ENCODE measurements around the gene DYRK1B. TPM values are rescaled to one million over a fixed set of nuclear protein-coding genes. Genes with fewer than 3 reads are reported as not detected.

Gene DYRK1B
- total RNA-seq, 1 experiment from 2014 or later: 16.0 TPM

DNA sequence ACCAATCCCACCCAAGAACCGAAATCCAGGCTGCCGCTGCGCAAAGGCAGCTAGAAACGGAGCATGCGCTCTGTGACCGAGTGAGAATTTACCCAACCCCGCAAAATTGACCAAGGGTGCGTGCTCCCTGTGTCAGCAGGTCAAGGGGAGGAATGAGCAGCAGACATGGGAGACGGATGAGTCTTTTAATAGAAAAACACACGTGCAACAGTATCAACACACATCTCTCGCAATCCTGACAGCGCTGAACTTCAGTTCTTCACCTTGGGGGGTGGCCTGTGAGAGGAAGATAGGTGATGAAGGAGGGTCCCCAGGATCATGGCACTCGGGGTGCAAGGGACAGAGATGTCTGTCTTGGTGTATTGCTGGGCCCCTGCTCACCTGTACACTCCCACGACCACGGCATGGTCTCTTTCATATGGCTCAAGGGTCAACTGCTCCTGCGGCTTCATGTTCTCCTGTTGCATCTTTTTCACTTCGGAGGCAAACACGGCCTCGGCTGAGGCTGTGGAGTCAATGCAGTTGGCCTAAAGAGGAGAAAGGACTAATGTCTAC is 402 bp upstream of the DYRK1B start:
- no peak overlapping the region for H3K27ac ChIP-seq (ENCODE audit: low read depth, low read length, poor library complexity, severe bottlenecking)
- POLR2A ChIA-PET (ENCODE audit: low non-redundant PET): interaction anchor here (0.6 to 0.8 kb wide), 5 partner anchors 12 to 443 kb away, joined by 3 to 17 read pairs (median 12); partner anchors contain the start of genes FBL and MED29
- H3K4me3 ChIP-seq (ENCODE audit: low read depth, low read length, poor library complexity, severe bottlenecking): peak overlapping the region; percentile 93

GRCh38 chr19:39833160-39833463 is 850 bp downstream of the DYRK1B start:
- no peak for TF ChIP-seq EZH2 (IDR thresholded peaks at IDR 0.05; ENCODE audit: borderline replicate concordance, low read depth, low read length, poor library complexity, severe bottlenecking)
- no peak for TF ChIP-seq CTCF (conservative IDR thresholded peaks at IDR 0.05; ENCODE audit: low read depth, low read length)
- Histone ChIP-seq H3K4me3 (ENCODE audit: low read depth, low read length, poor library complexity, severe bottlenecking) (peak overlapping the region; percentile 93), H3K4me1 (ENCODE audit: insufficient read depth, low read length, poor library complexity, severe bottlenecking) (peaks cover 9% of the 10 kb centered on the region), H3K27me3 (replicated peaks; ENCODE audit: insufficient read depth, low read depth, low read length, poor library complexity) (no peaks in the 10 kb centered on the region), H3K9me3 (ENCODE audit: low read depth, low read length, poor library complexity, severe bottlenecking) (no peaks in the 10 kb centered on the region), H3K36me3 (ENCODE audit: insufficient read depth, low read length, poor library complexity, severe bottlenecking) (peaks cover 51% of the 10 kb centered on the region), H3K27ac (ENCODE audit: low read depth, low read length, poor library complexity, severe bottlenecking) (peak overlapping the region; percentile 91)
- POLR2A ChIA-PET (ENCODE audit: low non-redundant PET): interaction anchor here (0.6 kb wide), 1 partner anchor 536 kb away, joined by 3 read pairs; no protein-coding TSS in a partner anchor
- BruUV-seq (replicated peaks): no TSS peak
- CTCF ChIA-PET: interaction anchor here (1.3 to 1.7 kb wide), 2 partner anchors 11 to 40 kb away, joined by 4 to 5 read pairs; no protein-coding TSS in a partner anchor
- intact Hi-C loops (cut with micrococcal nuclease; ENCODE audit: unreplicated experiment): no loop called here
- DNase-seq (ENCODE audit: low spot score): no peak

More for the DNA sequence above, 402 bp upstream of the DYRK1B start:
- no peaks in the 10 kb centered on the region for H3K9me3 ChIP-seq (ENCODE audit: low read depth, low read length, poor library complexity, severe bottlenecking)
- peaks cover 9% of the 10 kb centered on the region for H3K4me1 ChIP-seq (ENCODE audit: insufficient read depth, low read length, poor library complexity, severe bottlenecking)
- H3K27me3 ChIP-seq (replicated peaks; ENCODE audit: insufficient read depth, low read depth, low read length, poor library complexity): no peaks in the 10 kb centered on the region
- no TSS peak for BruUV-seq (replicated peaks)
- H3K36me3 ChIP-seq (ENCODE audit: insufficient read depth, low read length, poor library complexity, severe bottlenecking): peaks cover 64% of the 10 kb centered on the region
- CTCF ChIA-PET: interaction anchor here (0.6 to 1.7 kb wide), 5 partner anchors 8 to 582 kb away, joined by 4 to 5 read pairs (median 4); partner anchors contain the start of gene FBL
- TF ChIP-seq EZH2 (IDR thresholded peaks at IDR 0.05; ENCODE audit: borderline replicate concordance, low read depth, low read length, poor library complexity, severe bottlenecking) (no peak), CTCF (conservative IDR thresholded peaks at IDR 0.05; ENCODE audit: low read depth, low read length) (no peak)
- intact Hi-C loops (cut with micrococcal nuclease; ENCODE audit: unreplicated experiment): no loop called here
- DNase-seq (ENCODE audit: low spot score): no peak

DNA sequence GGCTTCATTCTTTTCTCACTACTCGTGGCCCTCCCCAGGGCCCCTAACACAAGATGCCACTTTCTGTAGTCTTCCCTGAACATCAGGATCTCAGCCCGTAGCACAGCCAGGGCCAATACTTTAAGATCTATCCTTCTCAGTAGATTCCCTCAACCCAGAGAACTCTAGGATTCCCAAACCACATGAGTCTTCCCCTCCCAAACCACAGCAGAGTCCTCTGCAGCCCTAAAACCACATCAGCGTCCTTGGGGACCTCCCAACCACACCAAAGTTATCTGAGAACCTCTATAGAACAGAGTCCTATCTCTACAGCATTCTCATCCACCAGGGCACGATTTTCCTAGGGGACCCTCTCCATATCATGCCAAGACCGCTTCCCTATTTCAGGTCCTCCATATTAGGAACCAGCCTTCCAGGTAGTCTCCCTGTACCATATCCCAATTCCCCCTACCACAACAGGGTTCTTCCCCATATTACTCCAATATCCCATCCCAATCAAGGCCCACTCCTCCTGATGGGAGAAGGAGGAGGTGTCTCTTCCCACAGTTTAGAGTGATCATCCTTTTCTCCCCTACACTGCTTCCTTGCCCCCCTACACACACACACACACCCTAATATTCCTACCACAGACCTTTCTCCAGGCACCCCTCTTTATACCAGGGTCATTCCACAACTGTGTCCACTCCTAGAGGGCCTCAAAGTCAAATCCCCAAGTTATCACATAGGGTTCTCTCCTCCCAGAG is 1.4 kb downstream of the DYRK1B start:
- BruUV-seq (replicated peaks): no TSS peak
- CTCF ChIA-PET: no interaction called here
- H3K4me3 ChIP-seq (ENCODE audit: low read depth, low read length, poor library complexity, severe bottlenecking): peak overlapping the region; percentile 93
- no peaks in the 10 kb centered on the region for H3K27me3 ChIP-seq (replicated peaks; ENCODE audit: insufficient read depth, low read depth, low read length, poor library complexity)
- H3K36me3 ChIP-seq (ENCODE audit: insufficient read depth, low read length, poor library complexity, severe bottlenecking): peaks cover 45% of the 10 kb centered on the region
- DNase-seq (ENCODE audit: low spot score): no peak
- H3K4me1 ChIP-seq (ENCODE audit: insufficient read depth, low read length, poor library complexity, severe bottlenecking): peaks cover 9% of the 10 kb centered on the region
- TF ChIP-seq EZH2 (IDR thresholded peaks at IDR 0.05; ENCODE audit: borderline replicate concordance, low read depth, low read length, poor library complexity, severe bottlenecking) (no peak), CTCF (conservative IDR thresholded peaks at IDR 0.05; ENCODE audit: low read depth, low read length) (no peak)
- intact Hi-C loops (cut with micrococcal nuclease; ENCODE audit: unreplicated experiment): no loop called here
- peak overlapping the region; percentile 91 for H3K27ac ChIP-seq (ENCODE audit: low read depth, low read length, poor library complexity, severe bottlenecking)
- no peaks in the 10 kb centered on the region for H3K9me3 ChIP-seq (ENCODE audit: low read depth, low read length, poor library complexity, severe bottlenecking)
- POLR2A ChIA-PET (ENCODE audit: low non-redundant PET): no interaction called here

Data from A673 (cell line).